Activated CD4-positive, alpha-beta memory T cell treated with anti-CD3 and anti-CD28 coated beads for 36 hours (primary cell): ENCODE results near the gene ZMYM3. TPM values are rescaled to one million over a fixed set of nuclear protein-coding genes. Genes with fewer than 3 reads are reported as not detected.

Source experiments
- CTCF ChIA-PET: fragments of 350-600 bp; sonication (Branson Sonifier 250); formaldehyde crosslinking; loops from one replicate; lab custom pipeline; 2021; ENCODE audit warnings: antibody characterized with exemption, inconsistent platforms; lab: Charles Lee
- POLR2A ChIA-PET: fragments of 350-600 bp; sonication (Branson Sonifier 250); formaldehyde crosslinking; loops from one replicate; lab custom pipeline; 2021; ENCODE audit warnings: antibody characterized with exemption; lab: Charles Lee
- DNase-seq: peaks from one replicate; pipeline ENCODE4 v3.0.0-alpha.2; 2020
- H3K27ac Mint-ChIP-seq: one replicate; pipeline ENCODE4 v1.8.0; 2021; ENCODE audit warnings: mixed read lengths
- H3K27me3 Mint-ChIP-seq: one replicate; pipeline ENCODE4 v1.8.0; 2021; ENCODE audit warnings: mixed read lengths
- H3K36me3 Mint-ChIP-seq: one replicate; pipeline ENCODE4 v1.8.0; 2021; ENCODE audit warnings: mixed read lengths
- H3K4me1 Mint-ChIP-seq: one replicate; pipeline ENCODE4 v1.8.0; 2021; ENCODE audit warnings: low read depth, mixed read lengths
- H3K4me3 Mint-ChIP-seq: one replicate; pipeline ENCODE4 v1.8.0; 2021; ENCODE audit warnings: mild to moderate bottlenecking, mixed read lengths
- H3K9me3 Mint-ChIP-seq: one replicate; pipeline ENCODE4 v1.8.0; 2021; ENCODE audit warnings: mixed read lengths
- intact Hi-C: fragments of 100-400 bp; cut with micrococcal nuclease; formaldehyde crosslinking; loops from one replicate; pipeline ENCODE4 v1.15.1; 2023
- total RNA-seq, 2 experiments: library from RNA; stranded (reverse); gene quantifications; one replicate each; pipeline ENCODE4 v1.2.3, GENCODE V29; 2021

Gene ZMYM3
- total RNA-seq, 2 experiments from 2014 or later = 17.2 to 17.5 TPM

- Mint-ChIP-seq H3K36me3 (peaks cover 3% of the 10 kb centered on the region), H3K4me1 (peaks cover 11% of the 10 kb centered on the region)
- POLR2A ChIA-PET = interaction anchor here (0.6 to 1.3 kb wide), 5 partner anchors 14 to 604 kb away, joined by 3 to 7 read pairs (median 3); partner anchors contain the start of gene NONO
Measured at GRCh38 chrX:71195964-71196649, 57.8 kb downstream of the ZMYM3 start.

GRCh38 chrX:71191248-71191647, 62.7 kb downstream of the ZMYM3 start:
- Mint-ChIP-seq H3K27me3 (no peaks in the 10 kb centered on the region), H3K36me3 (peaks cover 5% of the 10 kb centered on the region), H3K9me3 (no peaks in the 10 kb centered on the region), H3K4me3 (no peak overlapping the region), H3K4me1 (peaks cover 18% of the 10 kb centered on the region), H3K27ac (peak overlapping the region; percentile 85)
- ChIA-PET CTCF (no interaction called here), POLR2A (no interaction called here)
- DNase-seq = no peak
- intact Hi-C loops = loop anchor here (10.0 kb wide), 1 partner anchor 344 kb away; the partner anchor contains the start of gene OGT

More at GRCh38 chrX:71195964-71196649, 57.8 kb downstream of the ZMYM3 start:
- CTCF ChIA-PET = interaction anchor here (0.9 to 1.6 kb wide), 4 partner anchors 11 to 87 kb away, joined by 3 to 6 read pairs (median 5); partner anchors contain the start of gene NONO
- peak overlapping the region; percentile 88 for H3K4me3 Mint-ChIP-seq
- intact Hi-C loops = loop anchor here (1.0 to 10.0 kb wide), 5 partner anchors 14 to 339 kb away; partner anchors contain the start of genes IL2RG, OGT, TAF1 and ZMYM3
- no peaks in the 10 kb centered on the region for H3K27me3 Mint-ChIP-seq
- DNase-seq = peak; percentile 22
- no peaks in the 10 kb centered on the region for H3K9me3 Mint-ChIP-seq
- peak overlapping the region; percentile 88 for H3K27ac Mint-ChIP-seq

Other genes starting within 250 kb of the ZMYM3 start
- gene SNX12, start 185.8 kb downstream of the ZMYM3 start, total RNA-seq = 10 to 100 TPM; 42.1 to 42.5 TPM
- 10 to 100 TPM in 1 of 2 experiments, 1 to 10 TPM in 1; 8.7 to 10.7 TPM for gene FOXO4, start 158.3 kb downstream of the ZMYM3 start, total RNA-seq
- gene CXorf65, start 147.4 kb downstream of the ZMYM3 start, total RNA-seq = 10 to 100 TPM; 12.0 to 12.6 TPM
- 100 to 1,000 TPM; 289 to 290 TPM for gene IL2RG, start 142.6 kb downstream of the ZMYM3 start, total RNA-seq
- 10 to 100 TPM; 46.9 to 50.1 TPM for gene MED12, start 135.5 kb downstream of the ZMYM3 start, total RNA-seq
- under 1 TPM; 0.58 to 0.86 TPM for gene NLGN3, start 109.3 kb downstream of the ZMYM3 start, total RNA-seq
- gene GJB1, start 30.9 kb downstream of the ZMYM3 start, total RNA-seq = not detected
- 100 to 1,000 TPM; 450 to 460 TPM for gene NONO, start 29.5 kb upstream of the ZMYM3 start, total RNA-seq
- 1 to 10 TPM; 4.8 to 5.6 TPM for gene ITGB1BP2, start 47.6 kb upstream of the ZMYM3 start, total RNA-seq
- 10 to 100 TPM; 24.3 to 26.3 TPM for gene TAF1, start 112.2 kb upstream of the ZMYM3 start, total RNA-seq